ENCODE data around the gene RTN4. TPM values are rescaled to one million over a fixed set of nuclear protein-coding genes. Genes with fewer than 3 reads are reported as not detected.

RTN4 gene
- total and polyA plus RNA-seq, 5 donors = 183 to 283 (median 243) TPM

GRCh38 chr2:54936766-54937165 lies 113.5 kb downstream of the RTN4 start:
- H3K27me3 ChIP-seq (ENCODE audit: control insufficient read depth, insufficient read depth) = no peaks in the 10 kb centered on the region
- WGBS = 73% methylated on average over 8 of the region's 8 CpGs
- peaks cover 2% of the 10 kb centered on the region for H3K9me3 ChIP-seq (ENCODE audit: control insufficient read depth, low read length)
- H3K4me1 ChIP-seq (ENCODE audit: control insufficient read depth, insufficient read depth, low read length) = no peaks in the 10 kb centered on the region
- H3K27ac ChIP-seq (ENCODE audit: low read length) = no peak overlapping the region
- intact Hi-C loops (cut with DNase I) = no loop called here
- ATAC-seq (no peak), DNase-seq (no peak)
- H3K4me3 ChIP-seq (ENCODE audit: low read length) = no peak overlapping the region

DNA sequence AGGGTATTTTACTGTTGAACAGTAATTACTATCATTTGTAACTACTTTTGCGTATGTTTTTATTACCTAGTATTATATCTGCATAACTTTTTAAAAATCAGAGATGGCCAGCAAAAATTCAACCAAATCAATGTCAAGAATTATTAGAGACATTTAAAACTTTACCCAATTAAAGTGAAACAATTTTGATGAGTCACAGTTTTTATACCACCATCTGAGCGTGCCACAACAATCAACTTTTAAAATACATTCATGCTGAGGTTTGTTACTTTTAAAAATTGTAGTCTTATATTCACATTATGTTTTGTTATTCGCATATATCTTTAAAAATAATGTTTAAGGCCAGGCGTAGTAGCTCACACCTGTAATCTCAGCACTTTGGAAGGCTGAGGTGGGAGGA lies 114.9 kb downstream of the RTN4 start:
- no peak for ATAC-seq
- 94% methylated on average over 4 of the region's 4 CpGs for WGBS

GRCh38 chr2:54931473-54931872 lies 118.8 kb downstream of the RTN4 start:
- Histone ChIP-seq H3K9me3 (ENCODE audit: control insufficient read depth, low read length) (no peaks in the 10 kb centered on the region), H3K27me3 (ENCODE audit: control insufficient read depth, insufficient read depth) (no peaks in the 10 kb centered on the region), H3K27ac (ENCODE audit: low read length) (no peak overlapping the region), H3K4me3 (ENCODE audit: low read length) (no peak overlapping the region), H3K4me1 (ENCODE audit: control insufficient read depth, insufficient read depth, low read length) (no peaks in the 10 kb centered on the region)
- no peak for DNase-seq
- 86% methylated on average over 6 of the region's 6 CpGs for WGBS
- intact Hi-C loops (cut with DNase I) = no loop called here
- no peak for ATAC-seq

More for the DNA sequence above, 114.9 kb downstream of the RTN4 start:
- no peak for DNase-seq
- Histone ChIP-seq H3K27ac (ENCODE audit: low read length) (no peak overlapping the region), H3K4me3 (ENCODE audit: low read length) (no peak overlapping the region), H3K27me3 (ENCODE audit: control insufficient read depth, insufficient read depth) (no peaks in the 10 kb centered on the region), H3K9me3 (ENCODE audit: control insufficient read depth, low read length) (peaks cover 2% of the 10 kb centered on the region), H3K4me1 (ENCODE audit: control insufficient read depth, insufficient read depth, low read length) (no peaks in the 10 kb centered on the region)
- intact Hi-C loops (cut with DNase I) = no loop called here

DNA sequence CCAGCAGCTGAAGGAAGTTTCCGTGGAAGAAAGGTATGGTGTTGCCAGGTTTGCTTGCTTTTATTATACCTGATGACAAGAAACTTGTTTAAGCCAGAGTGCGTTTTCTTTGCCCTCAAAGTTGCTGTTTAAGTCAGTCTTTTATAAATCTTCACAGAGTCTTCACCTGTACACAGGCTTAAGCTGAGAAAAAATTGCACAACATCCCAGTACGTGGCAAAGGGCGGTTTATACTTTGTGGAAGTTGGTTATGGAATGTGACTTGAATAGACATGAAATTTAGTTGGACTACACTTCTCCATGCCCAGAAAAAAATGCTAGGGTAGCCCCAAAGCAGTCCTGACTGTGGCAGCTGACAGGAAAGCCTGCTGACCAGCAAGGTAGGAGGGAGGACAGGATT lies 121.5 kb downstream of the RTN4 start:
- no peaks in the 10 kb centered on the region for H3K9me3 ChIP-seq (ENCODE audit: control insufficient read depth, low read length)

GRCh38 chr2:54927751-54928615 lies 122.3 kb downstream of the RTN4 start:
- intact Hi-C loops (cut with DNase I) = no loop called here
- no peak for ATAC-seq

More for the DNA sequence above, 121.5 kb downstream of the RTN4 start:
- H3K4me1 ChIP-seq (ENCODE audit: control insufficient read depth, insufficient read depth, low read length) = no peaks in the 10 kb centered on the region
- DNase-seq = no peak
- 92% methylated on average over 4 of the region's 4 CpGs for WGBS
- no peak overlapping the region for H3K4me3 ChIP-seq (ENCODE audit: low read length)
- no peaks in the 10 kb centered on the region for H3K27me3 ChIP-seq (ENCODE audit: control insufficient read depth, insufficient read depth)
- no peak overlapping the region for H3K27ac ChIP-seq (ENCODE audit: low read length)
- no peak for ATAC-seq
- intact Hi-C loops (cut with DNase I) = no loop called here

DNA sequence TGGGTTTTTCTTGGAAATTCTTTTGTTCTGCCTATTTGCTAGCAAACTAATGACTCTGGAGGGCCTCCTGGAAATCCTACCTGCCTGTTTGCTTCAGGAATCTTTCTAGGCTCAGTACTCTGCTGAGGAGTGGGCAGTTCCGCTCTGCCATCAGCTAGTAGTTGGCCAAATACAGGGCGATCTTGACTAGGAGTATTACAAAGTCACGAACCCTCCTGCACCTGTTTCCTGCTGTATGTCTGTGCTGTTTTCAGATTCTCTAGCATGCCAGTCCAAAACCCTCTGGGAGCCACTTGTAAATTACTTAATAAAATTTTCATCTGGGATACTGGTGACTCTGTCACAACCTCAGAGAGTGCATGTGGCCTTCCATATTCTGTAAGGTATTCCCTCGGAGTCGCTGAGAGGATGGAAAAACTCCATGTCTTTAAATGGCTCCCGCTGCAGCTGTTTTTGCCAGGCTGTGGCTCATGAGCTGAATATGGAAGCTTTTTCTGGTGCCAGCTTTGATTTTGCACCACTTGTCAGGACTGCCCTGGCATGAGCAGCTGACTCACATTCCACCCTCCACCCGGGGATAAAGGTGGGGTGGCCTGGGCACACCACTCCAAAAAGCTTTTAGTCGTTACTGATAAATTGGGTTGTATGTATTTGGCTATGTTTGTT lies 123.0 kb downstream of the RTN4 start:
- H3K4me3 ChIP-seq (ENCODE audit: low read length) = no peak overlapping the region
- no peak for DNase-seq
- H3K27me3 ChIP-seq (ENCODE audit: control insufficient read depth, insufficient read depth) = no peaks in the 10 kb centered on the region
- H3K4me1 ChIP-seq (ENCODE audit: control insufficient read depth, insufficient read depth, low read length) = no peaks in the 10 kb centered on the region
- intact Hi-C loops (cut with DNase I) = no loop called here
- H3K9me3 ChIP-seq (ENCODE audit: control insufficient read depth, low read length) = no peaks in the 10 kb centered on the region
- no peak overlapping the region for H3K27ac ChIP-seq (ENCODE audit: low read length)
- no peak for ATAC-seq
- WGBS = 80% methylated on average over 8 of the region's 8 CpGs

More at GRCh38 chr2:54927751-54928615, 122.3 kb downstream of the RTN4 start:
- Histone ChIP-seq H3K27ac (ENCODE audit: low read length) (no peak overlapping the region), H3K4me3 (ENCODE audit: low read length) (no peak overlapping the region), H3K9me3 (ENCODE audit: control insufficient read depth, low read length) (no peaks in the 10 kb centered on the region), H3K27me3 (ENCODE audit: control insufficient read depth, insufficient read depth) (no peaks in the 10 kb centered on the region), H3K4me1 (ENCODE audit: control insufficient read depth, insufficient read depth, low read length) (no peaks in the 10 kb centered on the region)
- 91% methylated on average over 16 of the region's 16 CpGs for WGBS
- no peak for DNase-seq

- Histone ChIP-seq H3K4me3 (ENCODE audit: low read length) (no peak overlapping the region), H3K27ac (ENCODE audit: low read length) (no peak overlapping the region), H3K27me3 (ENCODE audit: control insufficient read depth, insufficient read depth) (no peaks in the 10 kb centered on the region), H3K4me1 (ENCODE audit: control insufficient read depth, insufficient read depth, low read length) (no peaks in the 10 kb centered on the region), H3K9me3 (ENCODE audit: control insufficient read depth, low read length) (no peaks in the 10 kb centered on the region)
- intact Hi-C loops (cut with DNase I) = no loop called here
- DNase-seq = no peak
- no peak for ATAC-seq
- 92% methylated on average over 4 of the region's 4 CpGs for WGBS
Observed at GRCh38 chr2:54925022-54925421, 125.2 kb downstream of the RTN4 start.

GRCh38 chr2:54924121-54924520 lies 126.1 kb downstream of the RTN4 start:
- Histone ChIP-seq H3K9me3 (ENCODE audit: control insufficient read depth, low read length) (no peaks in the 10 kb centered on the region), H3K4me3 (ENCODE audit: low read length) (no peak overlapping the region), H3K4me1 (ENCODE audit: control insufficient read depth, insufficient read depth, low read length) (no peaks in the 10 kb centered on the region), H3K27ac (ENCODE audit: low read length) (no peak overlapping the region), H3K27me3 (ENCODE audit: control insufficient read depth, insufficient read depth) (no peaks in the 10 kb centered on the region)
- DNase-seq (no peak), ATAC-seq (no peak)
- intact Hi-C loops (cut with DNase I) = no loop called here
- WGBS = 90% methylated on average over 1 of the region's 1 CpG

Other genes with a start within 250 kb of the RTN4 start
- gene CLHC1, start 181.8 kb upstream of the RTN4 start, total RNA-seq = 1 to 10 TPM; 6.6 to 9.0 (median 7.3) TPM
- gene CLHC1, start 181.8 kb upstream of the RTN4 start, polyA plus RNA-seq = 4.4 TPM
- 100 to 1,000 TPM; 469 to 564 (median 541) TPM for gene RPS27A, start 182.2 kb upstream of the RTN4 start, total RNA-seq
- gene RPS27A, start 182.2 kb upstream of the RTN4 start, polyA plus RNA-seq = 986 TPM
- 10 to 100 TPM; 28.2 to 39.6 (median 35.8) TPM for gene MTIF2, start 218.8 kb upstream of the RTN4 start, total RNA-seq
- 30.2 TPM for gene MTIF2, start 218.8 kb upstream of the RTN4 start, polyA plus RNA-seq